ENCODE measurements around the gene EFNB3. TPM values are rescaled to one million over a fixed set of nuclear protein-coding genes. Genes with fewer than 3 reads are reported as not detected.

Gene EFNB3
- total and polyA plus RNA-seq, 2 of the 8 experiments (the other 6 are each of a cell fraction or from before 2014, with no cell fraction given): 15.0 to 27.3 TPM

GRCh38 chr17:7687072-7687907 is 17.7 kb upstream of the EFNB3 start, which contains the start of gene TP53 (continued):
- TF ChIP-seq PHF8 (conservative IDR thresholded peaks at IDR 0.05; ENCODE audit: low read depth, low read length) (peak; percentile 70), SUZ12 (IDR thresholded peaks at IDR 0.05; ENCODE audit: low read length) (no peak), RAD21 (IDR thresholded peaks at IDR 0.05 in 1 of 2, conservative IDR thresholded peaks at IDR 0.05 in 1 of 2; ENCODE audit: low read depth in 2 of 2, low read length in 2 of 2) (0 out of 4 replicates have a peak, but pooled peaks of 1 of the 2 experiments have one; percentile 5), TBP (IDR thresholded peaks at IDR 0.05; ENCODE audit: low read depth, low read length) (peak; percentile 98), ASH2L (IDR thresholded peaks at IDR 0.05; ENCODE audit: low read length) (no peak), KDM1A (IDR thresholded peaks at IDR 0.05; ENCODE audit: borderline replicate concordance, low read length) (no peak), USF2 (IDR thresholded peaks at IDR 0.05; ENCODE audit: low read length) (no peak), SIX5 (IDR thresholded peaks at IDR 0.05; ENCODE audit: low read depth, low read length) (peak; percentile 71), EP300 (IDR thresholded peaks at IDR 0.05; ENCODE audit: borderline replicate concordance in 1 of 2, low read depth in 2 of 2, low read length in 2 of 2) (0 out of 3 replicates have a peak, but pooled peaks of 1 of the 2 experiments have one; percentile 10), SIN3A (conservative IDR thresholded peaks at IDR 0.05 in 1 of 2, IDR thresholded peaks at IDR 0.05 in 1 of 2; ENCODE audit: low read depth in 1 of 2, low read length in 2 of 2) (peak; percentile 92 to 95; a peak in 3 of 4 replicates), SP1 (IDR thresholded peaks at IDR 0.05; ENCODE audit: low read depth, low read length) (peak; percentile 85), SP2 (IDR thresholded peaks at IDR 0.05; ENCODE audit: low read length) (no peak), RXRA (IDR thresholded peaks at IDR 0.05; ENCODE audit: insufficient read depth, low read depth, low read length) (no peak), CHD1 (IDR thresholded peaks at IDR 0.05; ENCODE audit: low read depth, low read length) (peak; percentile 22; the same call in 1 of the 2 replicates), RNF2 (IDR thresholded peaks at IDR 0.05; ENCODE audit: borderline replicate concordance, low read depth, low read length, missing control alignments, poor library complexity, severe bottlenecking) (no peak), SAP30 (IDR thresholded peaks at IDR 0.05; ENCODE audit: insufficient read depth, insufficient replicate concordance, low read length) (peak; percentile 98), TEAD4 (IDR thresholded peaks at IDR 0.05; ENCODE audit: low read depth, low read length) (0 out of 2 replicates have a peak, but pooled peaks have one; percentile 17), TCF12 (IDR thresholded peaks at IDR 0.05; ENCODE audit: low read depth, low read length) (0 out of 2 replicates have a peak, but pooled peaks have one; percentile 49), RFX5 (IDR thresholded peaks at IDR 0.05; ENCODE audit: borderline replicate concordance, low read depth, low read length) (no peak), SRF (IDR thresholded peaks at IDR 0.05; ENCODE audit: low read depth, low read length) (no peak)

Measured in H1 (cell line).